ENCODE data around the gene CXorf65.

Gene CXorf65

GRCh38 chrX:71067089-71067488 is 39.5 kb downstream of the CXorf65 start:
- no peak for DNase-seq (ENCODE audit: low spot score)

GRCh38 chrX:71060127-71060526 is 46.4 kb downstream of the CXorf65 start:
- DNase-seq (ENCODE audit: low spot score), result no peak

- DNase-seq (ENCODE audit: low spot score), result no peak
Measured at GRCh38 chrX:71057848-71058530, 48.6 kb downstream of the CXorf65 start.

- DNase-seq (ENCODE audit: low spot score), result no peak
Measured at GRCh38 chrX:71056867-71057266, 49.7 kb downstream of the CXorf65 start.
